ENCODE results near the gene ACACA.

Gene ACACA

DNA sequence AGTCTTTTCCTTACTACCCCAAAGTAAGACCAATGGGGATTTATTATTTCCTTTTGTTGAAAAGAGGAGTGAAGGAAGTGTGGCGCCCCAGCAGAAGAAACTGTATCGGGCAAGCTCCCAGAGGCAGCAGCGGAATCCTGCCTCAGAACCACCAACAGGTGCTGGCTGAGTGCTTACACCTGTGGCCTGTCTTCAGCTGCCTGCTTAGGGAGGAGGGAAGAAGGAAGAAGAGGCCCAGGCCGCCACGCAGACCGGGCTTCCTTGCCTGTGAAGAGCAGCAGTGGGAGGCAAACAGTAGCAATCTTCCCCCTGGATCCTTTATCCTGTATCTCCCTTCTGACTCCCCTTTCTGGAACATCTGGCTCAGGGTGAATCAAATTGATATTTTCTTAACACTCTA, 323.2 kb downstream of the ACACA start:
- Histone ChIP-seq H2AFZ (ENCODE audit: low read length) (no peak overlapping the region), H3K9ac (ENCODE audit: low read depth, low read length, poor library complexity, severe bottlenecking) (peak overlapping the region; percentile 45), H3K4me1 (ENCODE audit: insufficient read depth, low read length, poor library complexity, severe bottlenecking) (peaks cover 81% of the 10 kb centered on the region), H3K9me2 (replicated peaks; ENCODE audit: low read depth, low read length) (no peaks in the 10 kb centered on the region), H3K79me2 (ENCODE audit: insufficient read depth, low read length) (no peaks in the 10 kb centered on the region), H3K36me3 (ENCODE audit: insufficient read depth, low read length) (peaks cover 10% of the 10 kb centered on the region; the same call in 1 of the 2 replicates), H3K4me2 (ENCODE audit: low read depth, low read length, poor library complexity, severe bottlenecking) (peak overlapping the region; percentile 3), H3K27me3 (ENCODE audit: insufficient read depth, low read length, poor library complexity, severe bottlenecking) (no peaks in the 10 kb centered on the region), H3F3A (ENCODE audit: low read depth) (peaks cover 3% of the 10 kb centered on the region; the same call in 1 of the 2 replicates), H3K9me3 (ENCODE audit: insufficient read depth, low read depth, low read length) (peaks cover 10% of the 10 kb centered on the region; the same call in 1 of the 2 replicates), H4K20me1 (ENCODE audit: insufficient read depth, low read length, poor library complexity, severe bottlenecking) (no peaks in the 10 kb centered on the region), H3K4me3 (ENCODE audit: low read length, poor library complexity, severe bottlenecking) (no peak overlapping the region)
- TF ChIP-seq EZH2phosphoT487 (IDR thresholded peaks at IDR 0.05; ENCODE audit: borderline replicate concordance), result no peak
- no peak for TF ChIP-seq CTCF (conservative IDR thresholded peaks at IDR 0.05; ENCODE audit: low read length)

DNA sequence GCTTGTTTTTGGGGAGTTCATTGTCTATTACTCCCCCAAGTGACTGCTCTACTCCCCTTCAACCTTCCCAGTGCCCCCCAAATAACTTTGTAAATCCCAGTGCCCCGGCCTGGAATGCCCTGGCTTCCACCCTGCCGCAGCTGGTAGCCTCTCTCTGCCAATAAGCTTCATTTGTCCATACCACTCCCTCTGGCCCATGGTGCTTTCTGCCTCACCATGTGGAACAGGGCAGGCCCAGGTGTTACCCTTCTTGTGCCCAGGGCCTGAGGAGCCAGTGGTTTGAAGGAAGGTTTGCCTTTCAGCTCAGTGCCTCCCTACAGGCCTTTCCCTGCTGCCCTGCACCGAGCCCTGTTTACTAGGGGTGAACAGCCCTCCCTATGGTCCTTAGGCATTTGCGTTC, 323.7 kb downstream of the ACACA start:
- Histone ChIP-seq H2AFZ (ENCODE audit: low read length) (no peak overlapping the region), H3K4me1 (ENCODE audit: insufficient read depth, low read length, poor library complexity, severe bottlenecking) (peaks cover 77% of the 10 kb centered on the region), H3K27me3 (ENCODE audit: insufficient read depth, low read length, poor library complexity, severe bottlenecking) (no peaks in the 10 kb centered on the region), H3K4me3 (ENCODE audit: low read length, poor library complexity, severe bottlenecking) (no peak overlapping the region), H3K36me3 (ENCODE audit: insufficient read depth, low read length) (peaks cover 10% of the 10 kb centered on the region; the same call in 1 of the 2 replicates), H3K79me2 (ENCODE audit: insufficient read depth, low read length) (no peaks in the 10 kb centered on the region), H3K9ac (ENCODE audit: low read depth, low read length, poor library complexity, severe bottlenecking) (peak overlapping the region; percentile 45), H3K4me2 (ENCODE audit: low read depth, low read length, poor library complexity, severe bottlenecking) (peak overlapping the region; percentile 3), H3K9me2 (replicated peaks; ENCODE audit: low read depth, low read length) (no peaks in the 10 kb centered on the region), H4K20me1 (ENCODE audit: insufficient read depth, low read length, poor library complexity, severe bottlenecking) (no peaks in the 10 kb centered on the region), H3K9me3 (ENCODE audit: insufficient read depth, low read depth, low read length) (peaks cover 10% of the 10 kb centered on the region; the same call in 1 of the 2 replicates), H3F3A (ENCODE audit: low read depth) (peaks cover 3% of the 10 kb centered on the region; the same call in 1 of the 2 replicates)
- TF ChIP-seq EZH2phosphoT487 (IDR thresholded peaks at IDR 0.05; ENCODE audit: borderline replicate concordance), result no peak
- TF ChIP-seq CTCF (conservative IDR thresholded peaks at IDR 0.05; ENCODE audit: low read length), result no peak

- Histone ChIP-seq H3K4me3 (ENCODE audit: low read length, poor library complexity, severe bottlenecking) (no peak overlapping the region), H3K9me2 (replicated peaks; ENCODE audit: low read depth, low read length) (no peaks in the 10 kb centered on the region), H3K4me2 (ENCODE audit: low read depth, low read length, poor library complexity, severe bottlenecking) (peak overlapping the region; percentile 57), H3K9me3 (ENCODE audit: insufficient read depth, low read depth, low read length) (peaks cover 10% of the 10 kb centered on the region; the same call in 1 of the 2 replicates), H3K9ac (ENCODE audit: low read depth, low read length, poor library complexity, severe bottlenecking) (peak overlapping the region; percentile 45), H3K4me1 (ENCODE audit: insufficient read depth, low read length, poor library complexity, severe bottlenecking) (peaks cover 71% of the 10 kb centered on the region), H3K79me2 (ENCODE audit: insufficient read depth, low read length) (no peaks in the 10 kb centered on the region), H3K27me3 (ENCODE audit: insufficient read depth, low read length, poor library complexity, severe bottlenecking) (no peaks in the 10 kb centered on the region), H4K20me1 (ENCODE audit: insufficient read depth, low read length, poor library complexity, severe bottlenecking) (no peaks in the 10 kb centered on the region), H3F3A (ENCODE audit: low read depth) (peaks cover 3% of the 10 kb centered on the region; the same call in 1 of the 2 replicates), H2AFZ (ENCODE audit: low read length) (no peak overlapping the region), H3K36me3 (ENCODE audit: insufficient read depth, low read length) (peaks cover 10% of the 10 kb centered on the region; the same call in 1 of the 2 replicates)
- no peak for TF ChIP-seq EZH2phosphoT487 (IDR thresholded peaks at IDR 0.05; ENCODE audit: borderline replicate concordance)
- TF ChIP-seq CTCF (conservative IDR thresholded peaks at IDR 0.05; ENCODE audit: low read length), result no peak
Measured at GRCh38 chr17:37082311-37082860, 324.2 kb downstream of the ACACA start.

Measured in Loucy (cell line).